Right lobe of liver (tissue), 6 donors: ENCODE results near the gene ZBTB48. TPM values are rescaled to one million over a fixed set of nuclear protein-coding genes. Genes with fewer than 3 reads are reported as not detected.

Source experiments
- ATAC-seq, 4 donors: fragments of 200-7000 bp; cut with Tn5 transposase; one replicate each; pipeline ENCODE4 v1.9.1; 2020; ENCODE audit warnings: mild to moderate bottlenecking in 4 of 4, moderate library complexity in 4 of 4
- DNase-seq, 3 donors: peaks; one replicate each; pipeline ENCODE4 v3.0.0-alpha.2; 2020
- H3K27ac ChIP-seq, 3 donors: fragments of 200-600 bp; one replicate each; pipeline ENCODE4 v1.8.0; 2022
- H3K27me3 ChIP-seq, 2 donors: fragments of 200-600 bp; one replicate each; pipeline ENCODE4 v1.8.0; 2022
- H3K36me3 ChIP-seq, 4 donors: fragments of 200-600 bp; sonication (generic) in 1 of 4; one replicate each; pipeline versions ENCODE4 v1.5.1 to v1.8.0; 2017 to 2022; ENCODE audit warnings: control low read depth in 1 of 4
- H3K4me1 ChIP-seq, 4 donors: fragments of 200-600 bp; sonication (generic) in 1 of 4; one replicate each; pipeline versions ENCODE4 v1.5.1 to v1.8.0; 2017 to 2022; ENCODE audit warnings: control low read depth in 1 of 4
- H3K4me3 ChIP-seq, 3 donors: fragments of 200-600 bp; one replicate each; pipeline ENCODE4 v1.8.0; 2022
- H3K9me3 ChIP-seq, 4 donors: fragments of 200-600 bp; sonication (generic) in 1 of 4; one replicate each; pipeline versions ENCODE4 v1.5.1 to v1.8.0; 2017 to 2022; ENCODE audit warnings: control low read depth in 1 of 4
- POLR2A ChIP-seq: fragments of 450-650 bp; IDR thresholded peaks from one replicate; pipeline ENCODE4 v1.6.1; 2017; ENCODE audit warnings: antibody characterized with exemption, mild to moderate bottlenecking
- WGBS: methylation state at CpG from one replicate; pipeline ENCODE4 v1.1.6; 2018; ENCODE audit warnings: low coverage, low lambda C conversion rate; ENCODE audit not compliant: insufficient coverage; ENCODE audit errors: missing lambda C conversion rate; 5-methylcytosine and 5-hydroxymethylcytosine counted together
- intact Hi-C, 2 donors: fragments of 100-400 bp; cut with DNase I; formaldehyde crosslinking; loops; one replicate each; pipeline versions ENCODE4 v1.11.2 to v1.14.1; 2022
- total RNA-seq, 6 experiments: library from RNA; depleted of rRNA in 2 of 6; stranded (reverse); fragments of >200 nt in 2 of 6; fragmentation: NEBNext Ultra II Directional in 3 of 6; extraction: Animal tissue kit (Norgen Biotek cat#: 25700) in 3 of 6; gene quantifications; one replicate each; pipeline versions ENCODE4 v1.1.0 to v1.2.4, GENCODE V29; 2016 to 2023
- TF ChIP-seq, protein P1 (sequence below), 4 donors: fragments of 200-600 bp in 3 of 4; fragments of 450-650 bp in 1 of 4; IDR thresholded peaks; one replicate each; pipeline versions ENCODE4 v1.5.1 to v1.8.0; 2016 to 2022; ENCODE audit warnings: antibody characterized with exemption in 4 of 4, mild to moderate bottlenecking in 2 of 4
- donor health status: DM: no; HTN: yes; CAD: no.
- donor health status: DM: no; HTN: no; CAD: no.
- donor health status: DM: no; HTN: no; CAD: no.
- donor health status: DM: no; HTN: yes; CAD: no.
- donor health status: DM: no; HTN: yes; CAD: no.

ZBTB48 gene
- total RNA-seq, 6 experiments from 2014 or later: 5.9 to 43.1 (median 19.5) TPM

DNA sequence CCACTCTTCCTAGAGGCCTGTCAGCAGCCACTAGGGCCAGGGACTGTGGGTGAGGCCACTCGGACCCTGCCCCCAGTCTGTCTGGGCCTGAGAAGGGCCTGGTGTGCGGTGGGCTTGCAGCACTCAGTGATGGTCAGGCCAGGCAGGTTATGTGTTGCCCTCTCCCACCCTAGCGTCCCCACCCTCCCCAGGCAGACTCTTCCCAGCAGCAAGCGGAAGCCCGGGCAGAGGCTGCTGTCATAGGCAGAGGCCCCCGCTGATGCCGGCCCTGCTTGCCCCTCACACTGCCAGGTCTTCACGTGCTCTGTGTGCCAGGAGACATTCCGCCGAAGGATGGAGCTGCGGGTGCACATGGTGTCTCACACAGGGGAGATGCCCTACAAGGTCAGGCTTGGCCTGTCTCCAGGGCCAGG, 6.6 kb downstream of the ZBTB48 start:
- WGBS: no CpG with 5 or more reads among the region's 11 CpGs
- Histone ChIP-seq H3K36me3 (peaks cover 0 to 30% (median 6%) of the 10 kb centered on the region in 4 donors), H3K4me1 (peaks cover 0 to 21% (median 11%) of the 10 kb centered on the region in 4 donors), H3K9me3 (no peaks in the 10 kb centered on the region), H3K27ac (no peak overlapping the region), H3K27me3 (no peaks in the 10 kb centered on the region), H3K4me3 (no peak overlapping the region)
- intact Hi-C loops: no loop called here
- no peak for DNase-seq
- no peak for ATAC-seq
- TF ChIP-seq, protein P1, sequence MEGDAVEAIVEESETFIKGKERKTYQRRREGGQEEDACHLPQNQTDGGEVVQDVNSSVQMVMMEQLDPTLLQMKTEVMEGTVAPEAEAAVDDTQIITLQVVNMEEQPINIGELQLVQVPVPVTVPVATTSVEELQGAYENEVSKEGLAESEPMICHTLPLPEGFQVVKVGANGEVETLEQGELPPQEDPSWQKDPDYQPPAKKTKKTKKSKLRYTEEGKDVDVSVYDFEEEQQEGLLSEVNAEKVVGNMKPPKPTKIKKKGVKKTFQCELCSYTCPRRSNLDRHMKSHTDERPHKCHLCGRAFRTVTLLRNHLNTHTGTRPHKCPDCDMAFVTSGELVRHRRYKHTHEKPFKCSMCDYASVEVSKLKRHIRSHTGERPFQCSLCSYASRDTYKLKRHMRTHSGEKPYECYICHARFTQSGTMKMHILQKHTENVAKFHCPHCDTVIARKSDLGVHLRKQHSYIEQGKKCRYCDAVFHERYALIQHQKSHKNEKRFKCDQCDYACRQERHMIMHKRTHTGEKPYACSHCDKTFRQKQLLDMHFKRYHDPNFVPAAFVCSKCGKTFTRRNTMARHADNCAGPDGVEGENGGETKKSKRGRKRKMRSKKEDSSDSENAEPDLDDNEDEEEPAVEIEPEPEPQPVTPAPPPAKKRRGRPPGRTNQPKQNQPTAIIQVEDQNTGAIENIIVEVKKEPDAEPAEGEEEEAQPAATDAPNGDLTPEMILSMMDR (IDR thresholded peaks at IDR 0.05): no peak
- no peak for TF ChIP-seq POLR2A

DNA sequence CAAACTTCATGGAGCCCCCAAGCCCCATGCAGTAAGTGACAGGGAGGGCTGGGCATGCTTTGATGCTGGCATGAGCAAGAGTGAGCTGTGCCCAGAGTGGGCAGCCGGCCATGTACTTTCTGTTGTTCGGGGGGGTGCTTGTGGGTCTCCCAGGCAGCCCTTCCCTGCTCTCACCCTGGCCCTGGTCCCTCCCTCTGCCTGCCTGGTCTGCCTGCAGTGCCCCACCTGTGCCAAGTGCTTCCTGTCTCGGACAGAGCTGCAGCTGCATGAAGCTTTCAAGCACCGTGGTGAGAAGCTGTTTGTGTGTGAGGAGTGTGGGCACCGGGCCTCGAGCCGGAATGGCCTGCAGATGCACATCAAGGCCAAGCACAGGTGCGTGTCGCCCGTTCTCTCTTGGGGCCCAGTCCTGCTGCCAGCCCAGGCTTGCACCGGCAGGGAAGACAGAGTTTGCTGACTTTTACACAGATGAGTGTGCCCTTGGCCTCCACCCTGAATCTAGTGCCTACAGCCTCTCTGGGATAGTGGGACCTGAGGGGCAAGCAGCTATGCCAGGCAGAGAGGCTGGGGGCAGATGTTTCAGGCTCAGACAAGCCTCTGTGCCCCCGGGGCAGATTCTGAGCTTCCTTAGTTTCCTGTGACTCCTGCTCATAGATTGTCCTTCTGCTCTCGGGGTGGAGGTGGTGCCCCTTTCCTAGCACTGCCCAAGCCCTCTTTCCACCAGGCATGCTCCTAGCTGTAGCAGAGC, 7.6 kb downstream of the ZBTB48 start:
- peak in 1 of 3 donors; percentile 69 for DNase-seq
- H3K27me3 ChIP-seq: no peaks in the 10 kb centered on the region
- TF ChIP-seq POLR2A: no peak
- TF ChIP-seq, protein P1 (IDR thresholded peaks at IDR 0.05): no peak
- WGBS: 67% methylated on average over 2 of the region's 13 CpGs
- no peaks in the 10 kb centered on the region for H3K9me3 ChIP-seq
- H3K27ac ChIP-seq: no peak overlapping the region
- peaks cover 0 to 39% (median 11%) of the 10 kb centered on the region in 4 donors for H3K36me3 ChIP-seq
- intact Hi-C loops: no loop called here
- peak in 3 of 4 donors; percentile 2 to 26 (median 13) for ATAC-seq
- peaks cover 0 to 12% (median 6%) of the 10 kb centered on the region in 4 donors for H3K4me1 ChIP-seq
- no peak overlapping the region for H3K4me3 ChIP-seq

DNA sequence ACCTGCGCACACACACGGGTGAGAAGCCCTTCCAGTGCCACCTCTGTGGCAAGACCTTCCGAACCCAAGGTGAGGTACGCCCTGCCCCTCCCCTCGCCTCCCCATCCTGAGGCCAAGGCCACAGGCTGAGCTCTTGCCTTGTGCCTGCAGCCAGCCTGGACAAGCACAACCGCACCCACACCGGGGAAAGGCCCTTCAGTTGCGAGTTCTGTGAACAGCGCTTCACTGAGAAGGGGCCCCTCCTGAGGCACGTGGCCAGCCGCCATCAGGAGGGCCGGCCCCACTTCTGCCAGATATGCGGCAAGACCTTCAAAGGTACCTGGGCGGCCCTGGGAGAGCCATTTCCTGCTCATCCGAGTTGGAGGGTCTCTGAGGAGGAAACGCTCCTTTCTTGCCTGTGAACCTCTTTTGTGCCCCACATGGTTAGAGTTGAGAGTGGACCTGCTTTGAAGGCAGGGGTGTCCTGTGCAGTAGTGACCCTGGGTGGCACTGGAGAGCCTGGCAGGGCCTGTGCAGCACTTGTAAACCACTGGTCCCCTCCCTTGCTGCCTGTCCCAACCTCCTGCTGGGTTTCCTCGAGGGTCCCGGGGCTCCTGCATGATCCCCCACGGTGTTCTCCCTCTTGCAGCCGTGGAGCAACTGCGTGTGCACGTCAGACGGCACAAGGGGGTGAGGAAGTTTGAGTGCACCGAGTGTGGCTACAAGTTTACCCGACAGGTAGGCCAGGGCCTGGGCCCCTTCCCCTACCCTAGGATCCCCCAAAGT, 8.5 kb downstream of the ZBTB48 start:
- no peak overlapping the region for H3K4me3 ChIP-seq
- peaks cover 0 to 48% (median 17%) of the 10 kb centered on the region in 4 donors for H3K36me3 ChIP-seq
- H3K27ac ChIP-seq: no peak overlapping the region
- ATAC-seq (peak in 2 of 4 donors; percentile 3 to 7), DNase-seq (no peak)
- no CpG with 5 or more reads among the region's 25 CpGs for WGBS
- H3K9me3 ChIP-seq: no peaks in the 10 kb centered on the region
- intact Hi-C loops: no loop called here
- TF ChIP-seq, protein P1 (IDR thresholded peaks at IDR 0.05): no peak
- TF ChIP-seq POLR2A: no peak
- H3K27me3 ChIP-seq: no peaks in the 10 kb centered on the region
- H3K4me1 ChIP-seq: peaks cover 0 to 3% (median 1%) of the 10 kb centered on the region in 4 donors

DNA sequence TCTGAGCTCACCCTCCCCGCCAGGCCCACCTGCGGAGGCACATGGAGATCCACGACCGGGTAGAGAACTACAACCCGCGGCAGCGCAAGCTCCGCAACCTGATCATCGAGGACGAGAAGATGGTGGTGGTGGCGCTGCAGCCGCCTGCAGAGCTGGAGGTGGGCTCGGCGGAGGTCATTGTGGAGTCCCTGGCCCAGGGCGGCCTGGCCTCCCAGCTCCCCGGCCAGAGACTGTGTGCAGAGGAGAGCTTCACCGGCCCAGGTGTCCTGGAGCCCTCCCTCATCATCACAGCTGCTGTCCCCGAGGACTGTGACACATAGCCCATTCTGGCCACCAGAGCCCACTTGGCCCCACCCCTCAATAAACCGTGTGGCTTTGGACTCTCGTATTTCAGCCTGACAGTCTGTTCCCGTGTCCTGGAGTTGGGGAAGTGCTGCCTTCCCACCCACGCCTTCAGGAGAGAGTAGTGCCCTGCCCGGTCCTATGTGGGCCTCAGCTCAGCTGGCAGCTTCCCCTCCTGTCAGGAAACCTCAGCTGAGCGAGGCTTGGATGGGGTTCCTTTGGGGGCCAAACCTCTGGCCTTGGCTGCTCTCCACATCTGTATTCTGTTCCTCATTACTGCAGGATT, 9.2 kb downstream of the ZBTB48 start:
- intact Hi-C loops: no loop called here
- Histone ChIP-seq H3K9me3 (no peaks in the 10 kb centered on the region), H3K4me1 (no peaks in the 10 kb centered on the region), H3K36me3 (peaks cover 0 to 55% (median 20%) of the 10 kb centered on the region in 4 donors), H3K27ac (no peak overlapping the region), H3K27me3 (no peaks in the 10 kb centered on the region), H3K4me3 (no peak overlapping the region)
- TF ChIP-seq, protein P1 (IDR thresholded peaks at IDR 0.05): no peak
- TF ChIP-seq POLR2A: no peak
- WGBS: 67% methylated on average over 1 of the region's 24 CpGs
- DNase-seq: no peak
- ATAC-seq: peak in 1 of 4 donors; percentile 1
